HEK293 (cell line): ENCODE data around the gene PABPN1.

Source experiments
- CTCF ChIA-PET: fragments of 350-600 bp; formaldehyde crosslinking; extraction: SDS; loops from one replicate; lab custom pipeline; 2021; ENCODE audit warnings: antibody characterized with exemption; lab: Yijun Ruan, JAX
- POLR2A ChIA-PET: fragments of 300-600 bp; formaldehyde crosslinking; extraction: SDS; loops from one replicate; lab custom pipeline; 2020; ENCODE audit warnings: antibody characterized with exemption, inconsistent platforms; lab: Yijun Ruan, JAX
- H3K27ac ChIP-seq: fragments of 200-500 bp; sonication (Bioruptor generic); 2 replicates; pipeline ENCODE4 v1.5.1; 2014; ENCODE audit warnings: low read depth, low read length, control low read depth, inconsistent platforms; ENCODE audit errors: extremely low read depth
- H3K36me3 ChIP-seq, 2 experiments: fragments of 200-500 bp in 1 of 2; sonication (Bioruptor generic) in 1 of 2; 1 replicate in 1 of 2; 2 replicates in 1 of 2; pipeline ENCODE4 v1.5.1; 2014 to 2017; ENCODE audit warnings: inconsistent platforms in 2 of 2, low read length in 2 of 2; ENCODE audit not compliant: control insufficient read depth in 2 of 2, insufficient read depth in 1 of 2
- H3K4me1 ChIP-seq: fragments of 200-500 bp; sonication (Bioruptor generic); 2 replicates; pipeline ENCODE4 v1.5.1; 2014; ENCODE audit warnings: mild to moderate bottlenecking, low read length, inconsistent platforms; ENCODE audit not compliant: control insufficient read depth, insufficient read depth
- H3K4me3 ChIP-seq: 2 replicates; pipeline ENCODE4 v1.5.1; 2011; ENCODE audit warnings: low read depth, mild to moderate bottlenecking, control low read depth, low read length, moderate library complexity
- H3K9me3 ChIP-seq: fragments of 200-500 bp; sonication (Bioruptor generic); 2 replicates; pipeline ENCODE4 v1.5.1; 2014; ENCODE audit warnings: low read depth, low read length, inconsistent platforms; ENCODE audit not compliant: control insufficient read depth, insufficient read depth
- CTCF ChIP-seq: fragments of 450-650 bp; formaldehyde crosslinking; IDR thresholded peaks from 2 replicates; pipeline ENCODE4 v1.5.1; 2016; ENCODE audit warnings: missing biosample characterization, missing genetic modification characterization
- EGR2 ChIP-seq: fragments of 450-650 bp; formaldehyde crosslinking; IDR thresholded peaks from 2 replicates; pipeline ENCODE4 v1.5.1; 2016; ENCODE audit warnings: low read depth, missing biosample characterization, missing genetic modification characterization
- GLIS1 ChIP-seq: fragments of 450-650 bp; formaldehyde crosslinking; IDR thresholded peaks from 2 replicates; pipeline ENCODE4 v1.5.1; 2016; ENCODE audit warnings: missing biosample characterization, missing genetic modification characterization
- KLF16 ChIP-seq: fragments of 450-650 bp; formaldehyde crosslinking; IDR thresholded peaks from 2 replicates; pipeline ENCODE4 v1.5.1; 2017; ENCODE audit warnings: missing biosample characterization, missing genetic modification characterization
- KLF17 ChIP-seq: fragments of 450-650 bp; formaldehyde crosslinking; IDR thresholded peaks from 2 replicates; pipeline ENCODE4 v1.5.1; 2016; ENCODE audit warnings: missing biosample characterization, missing genetic modification characterization
- PBX3 ChIP-seq: sonication (generic); formaldehyde crosslinking; IDR thresholded peaks from 2 replicates; pipeline ENCODE4 v1.8.1; 2022; ENCODE audit warnings: mild to moderate bottlenecking, moderate library complexity, missing genetic modification reagents
- PRDM6 ChIP-seq: fragments of 450-650 bp; formaldehyde crosslinking; IDR thresholded peaks from 2 replicates; pipeline ENCODE4 v1.5.1; 2017; ENCODE audit warnings: missing biosample characterization, missing genetic modification characterization
- REST ChIP-seq: fragments of 450-650 bp; formaldehyde crosslinking; IDR thresholded peaks from 2 replicates; pipeline ENCODE4 v1.5.1; 2016; ENCODE audit warnings: missing biosample characterization, missing genetic modification characterization
- SP2 ChIP-seq: fragments of 450-650 bp; formaldehyde crosslinking; IDR thresholded peaks from 2 replicates; pipeline ENCODE4 v1.5.1; 2016; ENCODE audit warnings: missing biosample characterization, missing genetic modification characterization
- YY1 ChIP-seq: fragments of 450-650 bp; formaldehyde crosslinking; IDR thresholded peaks from 2 replicates; pipeline ENCODE4 v1.5.1; 2018; ENCODE audit warnings: missing biosample characterization, missing genetic modification characterization
- ZBTB20 ChIP-seq: fragments of 450-650 bp; formaldehyde crosslinking; IDR thresholded peaks from 2 replicates; pipeline ENCODE4 v1.5.1; 2016; ENCODE audit warnings: missing biosample characterization, missing genetic modification characterization
- ZBTB49 ChIP-seq: fragments of 450-650 bp; formaldehyde crosslinking; IDR thresholded peaks from 2 replicates; pipeline ENCODE4 v1.5.1; 2016; ENCODE audit warnings: missing biosample characterization, missing genetic modification characterization, low read depth
- ZFHX2 ChIP-seq: fragments of 450-650 bp; formaldehyde crosslinking; conservative IDR thresholded peaks from 2 replicates; pipeline ENCODE4 v1.5.1; 2016; ENCODE audit warnings: missing biosample characterization, missing genetic modification characterization
- ZIC2 ChIP-seq: fragments of 450-650 bp; formaldehyde crosslinking; IDR thresholded peaks from 2 replicates; pipeline ENCODE4 v1.5.1; 2016; ENCODE audit warnings: missing biosample characterization, missing genetic modification characterization
- ZNF266 ChIP-seq: fragments of 450-650 bp; formaldehyde crosslinking; IDR thresholded peaks from 2 replicates; pipeline ENCODE4 v1.5.1; 2016; ENCODE audit warnings: missing biosample characterization, missing genetic modification characterization, low read depth
- ZNF366 ChIP-seq: fragments of 450-650 bp; formaldehyde crosslinking; conservative IDR thresholded peaks from 2 replicates; pipeline ENCODE4 v1.5.1; 2016; ENCODE audit warnings: missing biosample characterization, missing genetic modification characterization
- ZNF501 ChIP-seq: fragments of 450-650 bp; formaldehyde crosslinking; IDR thresholded peaks from 2 replicates; pipeline ENCODE4 v1.5.1; 2016; ENCODE audit warnings: missing biosample characterization, missing genetic modification characterization
- ZNF571 ChIP-seq: fragments of 450-650 bp; formaldehyde crosslinking; IDR thresholded peaks from 2 replicates; pipeline ENCODE4 v1.5.0; 2017; ENCODE audit warnings: missing biosample characterization, missing genetic modification characterization
- ZNF626 ChIP-seq: fragments of 450-650 bp; sonication (Bioruptor Pico); formaldehyde crosslinking; IDR thresholded peaks from 2 replicates; pipeline ENCODE4 v1.5.1; 2018; ENCODE audit warnings: missing biosample characterization, missing genetic modification characterization, inconsistent platforms
- ZNF629 ChIP-seq: fragments of 450-650 bp; formaldehyde crosslinking; IDR thresholded peaks from 2 replicates; pipeline ENCODE4 v1.5.1; 2017; ENCODE audit warnings: missing biosample characterization, missing genetic modification characterization
- ZNF692 ChIP-seq: fragments of 450-650 bp; formaldehyde crosslinking; IDR thresholded peaks from 2 replicates; pipeline ENCODE4 v1.5.1; 2016; ENCODE audit warnings: missing biosample characterization, missing genetic modification characterization
- ZNF785 ChIP-seq: fragments of 450-650 bp; formaldehyde crosslinking; IDR thresholded peaks from 2 replicates; pipeline ENCODE4 v1.5.1; 2016; ENCODE audit warnings: missing biosample characterization, missing genetic modification characterization
- ZSCAN16 ChIP-seq: fragments of 450-650 bp; formaldehyde crosslinking; IDR thresholded peaks from 2 replicates; pipeline ENCODE4 v1.5.1; 2016; ENCODE audit warnings: missing biosample characterization, missing genetic modification characterization

The PABPN1 gene

GRCh38 chr14:23352506-23353432 lies 31.5 kb downstream of the PABPN1 start, which contains the start of gene SLC22A17:
TSS of gene SLC22A17 (minus strand) at chr14:23352887.
- CTCF ChIA-PET, result interaction anchor here (0.5 to 2.0 kb wide), 6 partner anchors 8 to 30 kb away, joined by 3 to 8 read pairs (median 4); no protein-coding TSS in a partner anchor
- Histone ChIP-seq H3K4me1 (no peaks in the 10 kb centered on the region), H3K36me3 (no peaks in the 10 kb centered on the region), H3K9me3 (no peaks in the 10 kb centered on the region), H3K4me3 (peak within 1 kb of the TSS; percentile 56), H3K27ac (no peak within 1 kb of the TSS)
- POLR2A ChIA-PET, result interaction anchor here (0.7 to 1.9 kb wide), 2 partner anchors 32 to 66 kb away, joined by 4 to 7 read pairs; partner anchors contain the start of gene PABPN1
- TF ChIP-seq ZBTB20 (tag by site-specific recombination) (peak; percentile 89), ZNF692 (peak; percentile 54; the same call in 1 of the 2 replicates), ZNF366 (tag by site-specific recombination) (no peak), KLF17 (tag by site-specific recombination) (peak; percentile 40; the same call in 1 of the 2 replicates), ZNF266 (tag by site-specific recombination) (no peak), ZIC2 (peak; percentile 83), ZNF629 (peak; percentile 85), CTCF (peak; percentile 57; the same call in 1 of the 2 replicates), REST (peak; percentile 47), PBX3 (CRISPR knock-in tag) (peak; percentile 71; the same call in 1 of the 2 replicates), ZNF571 (tag by site-specific recombination) (no peak), YY1 (no peak), GLIS1 (peak; percentile 76), SP2 (no peak), ZSCAN16 (tag by site-specific recombination) (no peak), ZBTB49 (no peak), EGR2 (tag by site-specific recombination) (peak; percentile 75), ZNF785 (tag by site-specific recombination) (no peak), ZNF501 (no peak), ZFHX2 (tag by site-specific recombination) (peak; percentile 85), KLF16 (tag by site-specific recombination) (peak; percentile 47; the same call in 1 of the 2 replicates), ZNF626 (tag by site-specific recombination) (no peak), PRDM6 (tag by site-specific recombination) (no peak)
